ENCODE results near the gene FMC1.
A peak's percentile ranks its signal among the peaks of the same experiment; 100 is the strongest.

The FMC1 gene

GRCh38 chr7:139389091-139389490 lies 48.0 kb downstream of the FMC1 start:
- Mint-ChIP-seq H3K27ac (peak overlapping the region; percentile 17), H3K9me3 (no peaks in the 10 kb centered on the region), H3K4me3 (no peak overlapping the region), H3K4me1 (peaks cover 19% of the 10 kb centered on the region), H3K36me3 (peaks cover 35% of the 10 kb centered on the region), H3K27me3 (no peaks in the 10 kb centered on the region)
- ATAC-seq: no peak

- Mint-ChIP-seq H3K9me3 (no peaks in the 10 kb centered on the region), H3K4me3 (no peak overlapping the region), H3K27ac (no peak overlapping the region), H3K36me3 (peaks cover 41% of the 10 kb centered on the region), H3K27me3 (no peaks in the 10 kb centered on the region), H3K4me1 (peaks cover 24% of the 10 kb centered on the region)
- no peak for ATAC-seq
These were observed 48.6 kb downstream of the FMC1 start for GRCh38 chr7:139389774-139390173.

- peaks cover 41% of the 10 kb centered on the region for H3K36me3 Mint-ChIP-seq
- peaks cover 18% of the 10 kb centered on the region for H3K4me1 Mint-ChIP-seq
- no peaks in the 10 kb centered on the region for H3K27me3 Mint-ChIP-seq
- H3K27ac Mint-ChIP-seq: no peak overlapping the region
- ATAC-seq: no peak
- no peaks in the 10 kb centered on the region for H3K9me3 Mint-ChIP-seq
- no peak overlapping the region for H3K4me3 Mint-ChIP-seq
These were observed 52.6 kb downstream of the FMC1 start for GRCh38 chr7:139393621-139394211.

GRCh38 chr7:139394540-139394939 lies 53.4 kb downstream of the FMC1 start:
- no peaks in the 10 kb centered on the region for H3K27me3 Mint-ChIP-seq
- H3K4me3 Mint-ChIP-seq: no peak overlapping the region
- peaks cover 41% of the 10 kb centered on the region for H3K36me3 Mint-ChIP-seq
- no peak for ATAC-seq
- H3K4me1 Mint-ChIP-seq: peaks cover 12% of the 10 kb centered on the region
- H3K27ac Mint-ChIP-seq: no peak overlapping the region
- H3K9me3 Mint-ChIP-seq: no peaks in the 10 kb centered on the region

Measured in stimulated activated memory B cell treated with anti-CD40 and anti-IgM and Interleukin-4, amounts not matched to agents 10 μg/mL and 1 μg/mL and 100 μg/mL, for 72 hours (primary cell).